Astrocyte of the cerebellum (primary cell): Measurements from ENCODE around the gene SMIM22.

ENCODE experiments used
- DNase-seq: peaks from one replicate; pipeline ENCODE4 v3.0.0-alpha.2; 2011; ENCODE audit warnings: low read depth
- H3K4me3 ChIP-seq: 2 replicates; pipeline ENCODE4 v1.5.1; 2011; ENCODE audit warnings: mild to moderate bottlenecking, low read depth, low read length, moderate library complexity
- CTCF ChIP-seq: IDR thresholded peaks from 2 replicates; pipeline ENCODE4 v1.5.1; 2012; ENCODE audit warnings: low read length, low read depth, moderate library complexity, mild to moderate bottlenecking; ENCODE audit errors: missing control alignments
- in situ Hi-C: cut with HindIII; loops from 2 replicates; pipeline ENCODE4 v1.10.0; 2017; ENCODE audit warnings: low sequenced_read_pairs

Gene SMIM22

GRCh38 chr16:4803401-4803844, 8.3 kb downstream of the SMIM22 start:
- H3K4me3 ChIP-seq = peak overlapping the region; percentile 68
- in situ Hi-C loops = no loop called here
- no peak for TF ChIP-seq CTCF

DNA sequence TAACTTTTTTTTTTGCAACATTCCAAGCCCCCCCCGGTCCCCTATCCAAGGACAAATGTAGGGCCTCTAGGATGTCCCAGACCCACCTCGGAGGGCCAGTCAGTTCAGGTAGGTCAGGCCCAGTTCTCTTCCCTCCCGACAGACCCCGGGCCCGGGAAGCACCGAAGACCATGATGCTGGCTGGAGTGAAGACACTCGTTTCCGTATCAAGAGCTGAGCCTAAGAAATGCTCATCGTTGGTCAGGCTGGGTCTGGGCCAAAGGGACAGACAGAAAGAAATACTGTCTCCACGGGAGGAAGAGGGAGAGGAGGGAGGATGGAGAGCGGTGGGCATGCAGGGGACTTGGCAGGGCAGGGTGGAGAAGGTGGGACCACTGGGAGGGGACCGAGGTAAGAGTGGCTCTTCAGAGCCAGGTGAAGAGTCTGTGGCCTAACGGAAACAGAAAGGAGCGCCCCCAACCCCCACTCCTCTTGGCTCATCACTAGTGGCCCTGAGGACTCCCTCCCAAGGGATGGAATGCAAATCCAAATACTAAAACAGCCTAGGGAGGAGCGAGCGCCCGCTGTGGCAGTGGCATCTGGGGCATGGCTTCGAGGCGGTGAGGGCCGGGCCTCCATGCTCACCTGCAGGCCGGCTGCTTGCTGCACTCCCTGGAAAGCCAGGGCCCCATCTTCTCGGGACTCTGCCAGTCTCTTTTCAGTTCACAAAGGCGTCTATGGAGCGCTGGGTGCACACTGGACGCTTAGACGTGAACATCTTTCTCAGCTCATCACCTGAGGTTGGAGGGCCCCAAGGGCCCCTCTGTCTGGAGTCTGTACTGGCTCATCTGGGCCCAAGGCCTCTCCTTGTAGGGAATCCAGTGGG, 9.0 kb downstream of the SMIM22 start:
- no peak for TF ChIP-seq CTCF
- no peak for DNase-seq
- in situ Hi-C loops = no loop called here
- H3K4me3 ChIP-seq = no peak overlapping the region

More at GRCh38 chr16:4803401-4803844, 8.3 kb downstream of the SMIM22 start:
- DNase-seq = no peak

GRCh38 chr16:4805231-4805630, 10.1 kb downstream of the SMIM22 start:
- no peak for DNase-seq
- in situ Hi-C loops = no loop called here
- TF ChIP-seq CTCF = no peak
- no peak overlapping the region for H3K4me3 ChIP-seq

DNA sequence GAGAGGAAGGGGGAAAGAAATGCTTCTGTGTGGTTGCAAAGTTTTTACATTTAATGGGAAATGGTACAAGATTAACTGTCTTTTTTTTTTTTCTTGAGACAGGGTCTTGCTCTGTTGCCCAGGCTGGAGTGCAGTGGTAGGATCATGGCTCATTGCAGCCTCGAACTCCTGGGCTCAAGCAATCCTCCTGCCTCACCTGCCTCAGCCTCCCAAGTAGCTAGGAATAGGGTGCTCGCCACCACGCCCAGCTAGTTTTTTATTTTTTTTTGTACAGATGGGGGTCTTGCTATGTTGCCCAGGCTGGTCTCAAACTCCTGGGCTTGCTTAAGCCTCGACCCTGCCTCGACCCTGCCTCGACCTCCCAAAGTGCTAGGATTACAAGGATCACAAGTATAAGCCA, 11.1 kb downstream of the SMIM22 start:
- DNase-seq = no peak
- in situ Hi-C loops = no loop called here
- no peak for TF ChIP-seq CTCF
- no peak overlapping the region for H3K4me3 ChIP-seq

DNA sequence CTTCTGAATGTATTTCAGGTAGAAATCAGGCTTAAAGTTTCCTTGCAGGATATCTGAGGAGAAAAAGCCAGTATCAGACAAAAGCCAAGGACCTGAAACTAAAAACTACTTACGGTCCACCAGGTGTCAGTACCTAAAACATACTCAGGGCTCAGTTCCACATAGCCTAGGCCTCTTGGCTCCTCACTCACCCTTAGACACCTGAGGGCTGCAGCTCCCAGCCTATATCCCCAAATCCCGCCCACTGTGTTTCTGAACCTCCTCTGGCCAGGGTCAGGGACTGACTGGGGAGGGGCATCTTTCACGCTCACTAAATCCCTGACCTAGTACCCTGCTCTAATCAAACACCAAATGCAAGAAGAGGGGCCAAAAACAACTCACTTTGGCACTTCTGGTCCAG, 16.1 kb downstream of the SMIM22 start:
- H3K4me3 ChIP-seq = no peak overlapping the region
- TF ChIP-seq CTCF = no peak
- in situ Hi-C loops = no loop called here
- no peak for DNase-seq

DNA sequence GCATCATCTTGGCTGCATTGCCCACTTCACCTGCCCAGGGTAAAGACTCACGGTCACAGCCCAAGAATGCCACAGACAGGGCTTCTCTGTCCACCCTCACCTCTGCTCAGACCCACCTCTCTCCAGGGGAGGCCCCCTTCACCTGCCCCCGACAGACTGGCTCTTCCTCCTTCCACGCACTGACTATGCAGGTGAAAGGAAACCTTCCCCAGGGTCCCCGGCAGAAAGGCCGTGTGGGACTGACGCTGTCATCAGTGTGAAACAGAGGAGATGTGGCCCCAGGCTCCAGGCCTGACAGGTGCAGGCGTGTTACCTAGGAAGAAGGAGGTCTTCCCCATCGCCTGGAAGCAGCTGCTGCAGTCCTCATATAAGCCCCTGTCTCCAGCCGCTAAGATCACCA, 16.6 kb downstream of the SMIM22 start:
- in situ Hi-C loops = no loop called here
- no peak for DNase-seq
- H3K4me3 ChIP-seq = no peak overlapping the region
- TF ChIP-seq CTCF = no peak
